Measurements from ENCODE around the gene QKI. TPM values are rescaled to one million over a fixed set of nuclear protein-coding genes. Genes with fewer than 3 reads are reported as not detected.

The QKI gene
- total RNA-seq, 1 experiment from 2014 or later: 64.3 TPM

GRCh38 chr6:163404825-163405265 lies 9.7 kb upstream of the QKI start:
- ATAC-seq (no peak), DNase-seq (no peak)
- Histone ChIP-seq H3K79me2 (ENCODE audit: low read length) (no peaks in the 10 kb centered on the region), H4K20me1 (ENCODE audit: low read length) (no peaks in the 10 kb centered on the region), H3K27ac (ENCODE audit: low read length) (no peak overlapping the region), H3K27me3 (ENCODE audit: low read length) (no peaks in the 10 kb centered on the region), H2AFZ (ENCODE audit: low read length) (no peak overlapping the region), H3K4me3 (ENCODE audit: low read length) (no peak overlapping the region), H3F3A (ENCODE audit: low read length, unreplicated experiment) (no peaks in the 10 kb centered on the region), H3K36me3 (ENCODE audit: low read depth, low read length) (no peaks in the 10 kb centered on the region), H3K9ac (ENCODE audit: low read length) (no peak overlapping the region), H3K4me2 (ENCODE audit: low read length) (no peak overlapping the region), H3K9me2 (replicated peaks; ENCODE audit: low read length) (no peaks in the 10 kb centered on the region), H3K4me1 (ENCODE audit: insufficient read depth, low read length) (no peaks in the 10 kb centered on the region), H3K9me3 (ENCODE audit: low read length) (no peaks in the 10 kb centered on the region)
- intact Hi-C loops (cut with micrococcal nuclease): loop anchor here (5.0 kb wide), 1 partner anchor 48 kb away; no protein-coding TSS in a partner anchor
- ChIA-PET POLR2A (ENCODE audit: unreplicated experiment) (no interaction called here), CTCF (no interaction called here)
- no peak for TF ChIP-seq EZH2phosphoT487 (IDR thresholded peaks at IDR 0.05; ENCODE audit: borderline replicate concordance, low read length)
- no peak for TF ChIP-seq CTCF (conservative IDR thresholded peaks at IDR 0.05; ENCODE audit: low read depth, low read length)
- no peak for TF ChIP-seq EZH2 (IDR thresholded peaks at IDR 0.05; ENCODE audit: low read length, unreplicated experiment)
- no TSS peak for BruUV-seq (replicated peaks)

- DNase-seq: no peak
- ChIA-PET CTCF (interaction anchor here (0.6 kb wide), 1 partner anchor 96 kb away, joined by 4 read pairs; no protein-coding TSS in a partner anchor), POLR2A (ENCODE audit: unreplicated experiment) (no interaction called here)
- Histone ChIP-seq H3K4me2 (ENCODE audit: low read length) (peak overlapping the region; percentile 56), H3K4me3 (ENCODE audit: low read length) (peak overlapping the region; percentile 42; the same call in 1 of the 2 replicates), H2AFZ (ENCODE audit: low read length) (peak overlapping the region; percentile 67), H3K27me3 (ENCODE audit: low read length) (no peaks in the 10 kb centered on the region), H3K4me1 (ENCODE audit: insufficient read depth, low read length) (no peaks in the 10 kb centered on the region), H3K27ac (ENCODE audit: low read length) (no peak overlapping the region), H3F3A (ENCODE audit: low read length, unreplicated experiment) (no peaks in the 10 kb centered on the region), H3K36me3 (ENCODE audit: low read depth, low read length) (no peaks in the 10 kb centered on the region), H3K9me2 (replicated peaks; ENCODE audit: low read length) (no peaks in the 10 kb centered on the region), H3K9ac (ENCODE audit: low read length) (no peak overlapping the region), H3K79me2 (ENCODE audit: low read length) (no peaks in the 10 kb centered on the region), H4K20me1 (ENCODE audit: low read length) (no peaks in the 10 kb centered on the region), H3K9me3 (ENCODE audit: low read length) (no peaks in the 10 kb centered on the region)
- ATAC-seq: peak; percentile 69
- intact Hi-C loops (cut with micrococcal nuclease): loop anchor here (5.0 kb wide), 1 partner anchor 48 kb away; no protein-coding TSS in a partner anchor
- BruUV-seq (replicated peaks): no TSS peak
- TF ChIP-seq EZH2phosphoT487 (IDR thresholded peaks at IDR 0.05; ENCODE audit: borderline replicate concordance, low read length) (no peak), EZH2 (IDR thresholded peaks at IDR 0.05; ENCODE audit: low read length, unreplicated experiment) (no peak), CTCF (conservative IDR thresholded peaks at IDR 0.05; ENCODE audit: low read depth, low read length) (no peak)
Observed at GRCh38 chr6:163405412-163406309, 8.9 kb upstream of the QKI start.

Data from PC-3 (cell line).